ENCODE measurements around the gene SLC6A1. TPM values are rescaled to one million over a fixed set of nuclear protein-coding genes. Genes with fewer than 3 reads are reported as not detected.

Gene SLC6A1
- total RNA-seq, 3 donors from 2014 or later: not detected

DNA sequence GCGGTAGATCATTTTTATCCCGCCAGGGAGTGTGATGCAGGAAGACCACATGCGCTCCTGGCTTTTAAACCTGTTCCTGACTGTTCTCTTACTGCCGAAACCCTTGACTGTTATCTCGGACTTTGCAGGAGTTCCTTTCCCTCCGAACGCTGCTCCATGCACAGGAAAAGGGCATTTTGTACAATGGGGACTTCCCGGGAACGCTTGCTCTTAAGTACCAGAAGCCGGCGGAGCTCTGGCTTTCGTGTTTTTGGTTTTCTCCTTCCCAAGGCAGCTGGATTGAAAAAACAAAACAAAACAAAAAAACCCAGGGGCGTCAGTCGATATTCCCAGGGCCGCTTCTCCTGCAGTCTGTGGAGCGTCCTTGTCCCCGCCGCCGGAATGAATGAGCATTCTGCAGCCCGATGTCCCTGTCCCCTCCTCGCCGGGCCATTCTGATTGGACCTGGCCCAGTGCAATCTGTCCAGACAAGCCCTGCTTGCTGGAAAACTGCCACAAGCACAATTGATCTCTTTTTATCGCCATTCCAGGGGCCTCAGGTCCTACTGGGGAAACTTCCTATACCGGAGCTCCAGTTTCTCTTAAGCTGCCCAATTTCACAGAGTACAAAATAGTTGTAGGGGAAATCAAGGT, 44.8 kb downstream of the SLC6A1 start:
- peaks cover 39% of the 10 kb centered on the region for H3K27me3 Mint-ChIP-seq (ENCODE audit: low read depth)
- H3K4me1 Mint-ChIP-seq (ENCODE audit: low read depth): no peaks in the 10 kb centered on the region
- no peak overlapping the region for H3K4me3 Mint-ChIP-seq
- H3K9me3 Mint-ChIP-seq: no peaks in the 10 kb centered on the region
- ATAC-seq (no peak), DNase-seq (no peak)
- H3K36me3 Mint-ChIP-seq (ENCODE audit: insufficient read depth): no peaks in the 10 kb centered on the region

GRCh38 chr3:11037976-11038375, 45.4 kb downstream of the SLC6A1 start:
- ATAC-seq: no peak
- no peaks in the 10 kb centered on the region for H3K9me3 Mint-ChIP-seq
- H3K4me1 Mint-ChIP-seq (ENCODE audit: low read depth): no peaks in the 10 kb centered on the region
- no peaks in the 10 kb centered on the region for H3K36me3 Mint-ChIP-seq (ENCODE audit: insufficient read depth)
- no peak for DNase-seq
- H3K4me3 Mint-ChIP-seq: no peak overlapping the region
- peaks cover 39% of the 10 kb centered on the region for H3K27me3 Mint-ChIP-seq (ENCODE audit: low read depth)

GRCh38 chr3:11045536-11045935, 53.0 kb downstream of the SLC6A1 start:
- ATAC-seq (no peak), DNase-seq (no peak)
- Mint-ChIP-seq H3K4me3 (no peak overlapping the region), H3K9me3 (no peaks in the 10 kb centered on the region), H3K4me1 (ENCODE audit: low read depth) (no peaks in the 10 kb centered on the region), H3K36me3 (ENCODE audit: insufficient read depth) (no peaks in the 10 kb centered on the region), H3K27me3 (ENCODE audit: low read depth) (peaks cover 2% of the 10 kb centered on the region)

- H3K27me3 Mint-ChIP-seq (ENCODE audit: low read depth): peaks cover 8% of the 10 kb centered on the region
- H3K4me1 Mint-ChIP-seq (ENCODE audit: low read depth): no peaks in the 10 kb centered on the region
- no peak overlapping the region for H3K4me3 Mint-ChIP-seq
- H3K36me3 Mint-ChIP-seq (ENCODE audit: insufficient read depth): no peaks in the 10 kb centered on the region
- DNase-seq (no peak), ATAC-seq (no peak)
- H3K9me3 Mint-ChIP-seq: no peaks in the 10 kb centered on the region
Observed at GRCh38 chr3:11047500-11047899, 55.0 kb downstream of the SLC6A1 start.

- Mint-ChIP-seq H3K27me3 (ENCODE audit: low read depth) (peaks cover 15% of the 10 kb centered on the region), H3K9me3 (no peaks in the 10 kb centered on the region), H3K36me3 (ENCODE audit: insufficient read depth) (no peaks in the 10 kb centered on the region), H3K4me1 (ENCODE audit: low read depth) (no peaks in the 10 kb centered on the region), H3K4me3 (no peak overlapping the region)
- DNase-seq (no peak), ATAC-seq (no peak)
Observed at GRCh38 chr3:11050666-11051323, 58.2 kb downstream of the SLC6A1 start.

DNA sequence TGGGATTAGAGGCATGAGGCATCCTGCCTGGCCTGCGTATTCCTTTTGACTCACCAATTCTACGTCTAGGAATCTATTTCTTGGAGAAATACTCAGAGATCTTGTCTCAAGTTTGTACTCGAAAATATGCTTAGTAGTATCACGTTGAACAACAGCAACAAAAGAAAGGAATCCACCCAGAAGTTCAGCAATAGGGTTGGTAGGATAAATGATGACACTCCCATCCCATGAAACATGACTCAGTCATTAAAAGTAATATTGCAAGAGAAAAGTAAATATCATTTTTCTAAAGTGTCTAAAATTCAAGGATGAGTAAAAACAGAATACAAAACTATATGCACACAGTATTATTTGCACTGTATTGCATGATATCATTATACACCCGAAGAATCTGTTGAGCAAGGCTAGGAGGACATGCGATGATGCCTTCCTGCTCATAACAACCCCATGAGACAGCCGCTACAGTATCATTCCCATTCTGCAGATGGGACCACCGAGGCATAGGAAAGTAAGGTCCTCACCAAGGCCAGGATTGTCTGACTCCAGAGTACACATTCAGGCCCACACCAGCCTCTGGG, 61.5 kb downstream of the SLC6A1 start:
- no peak for ATAC-seq
- no peak for DNase-seq
- no peaks in the 10 kb centered on the region for H3K36me3 Mint-ChIP-seq (ENCODE audit: insufficient read depth)
- peaks cover 24% of the 10 kb centered on the region for H3K27me3 Mint-ChIP-seq (ENCODE audit: low read depth)
- no peaks in the 10 kb centered on the region for H3K4me1 Mint-ChIP-seq (ENCODE audit: low read depth)
- H3K4me3 Mint-ChIP-seq: no peak overlapping the region
- H3K9me3 Mint-ChIP-seq: no peaks in the 10 kb centered on the region

DNA sequence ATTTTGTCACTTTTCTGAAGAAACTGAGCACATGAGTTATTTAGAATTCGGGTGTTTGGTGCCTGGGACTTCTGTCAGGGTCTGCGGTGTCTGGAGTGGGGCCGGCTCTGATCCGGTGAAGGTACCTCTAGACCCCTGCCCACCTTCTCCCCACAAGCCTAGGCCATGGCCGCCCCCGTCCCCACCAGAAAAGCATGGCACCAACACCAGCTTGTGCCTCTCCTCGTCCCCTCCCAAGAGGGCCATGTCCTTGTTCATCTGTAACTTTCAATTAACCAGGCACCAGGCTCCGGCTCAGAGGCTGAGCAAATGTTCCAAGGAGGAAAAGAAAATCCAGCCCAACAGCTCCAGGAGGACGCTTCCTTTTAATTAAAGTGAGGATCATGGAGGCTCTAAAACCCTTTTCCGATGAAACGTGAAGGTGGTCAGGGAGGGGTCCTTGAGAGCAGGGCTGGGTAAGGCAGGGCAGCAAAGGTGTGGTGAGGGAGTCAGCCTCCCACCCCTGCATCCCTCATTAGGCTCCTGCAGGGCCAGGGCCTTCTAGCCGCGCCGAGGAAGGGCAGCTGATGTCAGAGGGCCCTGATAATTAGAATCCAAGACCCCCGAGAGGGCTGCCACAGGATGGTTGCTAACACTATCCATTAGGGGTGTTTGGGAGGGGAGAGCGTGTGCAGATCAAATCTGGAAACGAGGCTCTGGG, 62.3 kb downstream of the SLC6A1 start:
- Mint-ChIP-seq H3K4me3 (no peak overlapping the region), H3K9me3 (no peaks in the 10 kb centered on the region)

DNA sequence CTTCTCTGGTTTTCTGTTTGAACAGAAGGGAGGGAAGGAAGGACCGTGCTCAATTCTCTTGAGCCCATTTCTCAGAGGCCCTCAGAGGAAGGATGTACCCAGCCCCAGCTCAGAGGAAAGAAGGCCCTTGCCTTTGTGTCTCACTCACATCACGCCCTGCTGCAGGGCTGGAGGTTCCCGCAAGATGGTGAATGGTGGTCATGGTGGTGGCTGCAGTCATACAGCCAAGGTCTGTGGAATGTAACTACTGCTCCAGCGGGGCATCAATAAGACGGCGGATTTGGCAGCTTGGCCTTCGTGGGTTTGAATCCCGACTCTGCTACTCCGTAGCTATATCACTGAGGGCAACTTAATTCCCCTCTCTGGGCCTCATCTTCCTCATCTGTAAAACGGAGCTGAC, 62.9 kb downstream of the SLC6A1 start:
- no peaks in the 10 kb centered on the region for H3K9me3 Mint-ChIP-seq
- no peak for ATAC-seq
- no peak overlapping the region for H3K4me3 Mint-ChIP-seq
- no peaks in the 10 kb centered on the region for H3K36me3 Mint-ChIP-seq (ENCODE audit: insufficient read depth)
- peaks cover 26% of the 10 kb centered on the region for H3K27me3 Mint-ChIP-seq (ENCODE audit: low read depth)
- peaks cover 3% of the 10 kb centered on the region for H3K4me1 Mint-ChIP-seq (ENCODE audit: low read depth)
- no peak for DNase-seq

More for the DNA sequence above, 62.3 kb downstream of the SLC6A1 start:
- ATAC-seq (no peak), DNase-seq (no peak)
- no peaks in the 10 kb centered on the region for H3K36me3 Mint-ChIP-seq (ENCODE audit: insufficient read depth)
- H3K27me3 Mint-ChIP-seq (ENCODE audit: low read depth): peaks cover 24% of the 10 kb centered on the region
- H3K4me1 Mint-ChIP-seq (ENCODE audit: low read depth): no peaks in the 10 kb centered on the region

- Mint-ChIP-seq H3K9me3 (no peaks in the 10 kb centered on the region), H3K27me3 (ENCODE audit: low read depth) (peaks cover 22% of the 10 kb centered on the region), H3K36me3 (ENCODE audit: insufficient read depth) (no peaks in the 10 kb centered on the region), H3K4me1 (ENCODE audit: low read depth) (peaks cover 3% of the 10 kb centered on the region), H3K4me3 (no peak overlapping the region)
- ATAC-seq (no peak), DNase-seq (no peak)
Observed at GRCh38 chr3:11056531-11057050, 64.0 kb downstream of the SLC6A1 start.

DNA sequence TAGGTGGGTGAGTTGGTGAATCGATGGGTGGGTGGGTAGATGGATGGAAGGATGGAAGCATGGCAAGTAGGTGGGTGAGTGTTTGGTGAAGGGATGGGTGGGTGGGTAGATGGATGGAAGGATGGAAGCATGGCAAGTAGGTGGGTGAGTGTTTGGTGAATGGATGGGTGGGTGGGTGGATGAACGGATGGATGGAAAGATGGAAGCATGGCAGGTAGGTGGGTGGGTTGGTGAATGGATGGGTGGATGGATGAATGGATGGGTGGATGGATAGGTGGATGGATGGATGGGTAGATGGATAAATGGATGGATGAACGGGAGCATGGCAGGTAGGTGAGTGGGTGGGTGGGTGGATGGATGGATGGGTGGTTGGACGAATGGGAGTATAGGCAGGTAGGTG, 65.1 kb downstream of the SLC6A1 start:
- Mint-ChIP-seq H3K27me3 (ENCODE audit: low read depth) (peaks cover 27% of the 10 kb centered on the region), H3K36me3 (ENCODE audit: insufficient read depth) (no peaks in the 10 kb centered on the region), H3K4me3 (no peak overlapping the region), H3K9me3 (no peaks in the 10 kb centered on the region), H3K4me1 (ENCODE audit: low read depth) (peaks cover 3% of the 10 kb centered on the region)
- no peak for DNase-seq
- no peak for ATAC-seq

GRCh38 chr3:11059090-11059798, 66.7 kb downstream of the SLC6A1 start:
- no peaks in the 10 kb centered on the region for H3K36me3 Mint-ChIP-seq (ENCODE audit: insufficient read depth)

GRCh38 chr3:11059799-11060115, 67.2 kb downstream of the SLC6A1 start:
- peaks cover 26% of the 10 kb centered on the region for H3K27me3 Mint-ChIP-seq (ENCODE audit: low read depth)
- peaks cover 3% of the 10 kb centered on the region for H3K9me3 Mint-ChIP-seq
- peaks cover 3% of the 10 kb centered on the region for H3K4me1 Mint-ChIP-seq (ENCODE audit: low read depth)
- ATAC-seq: no peak
- no peaks in the 10 kb centered on the region for H3K36me3 Mint-ChIP-seq (ENCODE audit: insufficient read depth)
- no peak for DNase-seq
- H3K4me3 Mint-ChIP-seq: no peak overlapping the region

More at GRCh38 chr3:11059090-11059798, 66.7 kb downstream of the SLC6A1 start:
- Mint-ChIP-seq H3K4me1 (ENCODE audit: low read depth) (peaks cover 3% of the 10 kb centered on the region), H3K27me3 (ENCODE audit: low read depth) (peaks cover 26% of the 10 kb centered on the region), H3K9me3 (no peaks in the 10 kb centered on the region), H3K4me3 (no peak overlapping the region)
- ATAC-seq (peak; percentile 44 to 51), DNase-seq (no peak)

- H3K27me3 Mint-ChIP-seq (ENCODE audit: low read depth): peaks cover 25% of the 10 kb centered on the region
- no peak overlapping the region for H3K4me3 Mint-ChIP-seq
- peak; percentile 68 to 77 for ATAC-seq
- DNase-seq: peak; percentile 18
- H3K36me3 Mint-ChIP-seq (ENCODE audit: insufficient read depth): no peaks in the 10 kb centered on the region
- H3K4me1 Mint-ChIP-seq (ENCODE audit: low read depth): peaks cover 3% of the 10 kb centered on the region
- peaks cover 4% of the 10 kb centered on the region for H3K9me3 Mint-ChIP-seq
Observed at GRCh38 chr3:11060500-11061251, 68.1 kb downstream of the SLC6A1 start.
